ENCODE data around the gene AP1M1.

The AP1M1 gene

DNA sequence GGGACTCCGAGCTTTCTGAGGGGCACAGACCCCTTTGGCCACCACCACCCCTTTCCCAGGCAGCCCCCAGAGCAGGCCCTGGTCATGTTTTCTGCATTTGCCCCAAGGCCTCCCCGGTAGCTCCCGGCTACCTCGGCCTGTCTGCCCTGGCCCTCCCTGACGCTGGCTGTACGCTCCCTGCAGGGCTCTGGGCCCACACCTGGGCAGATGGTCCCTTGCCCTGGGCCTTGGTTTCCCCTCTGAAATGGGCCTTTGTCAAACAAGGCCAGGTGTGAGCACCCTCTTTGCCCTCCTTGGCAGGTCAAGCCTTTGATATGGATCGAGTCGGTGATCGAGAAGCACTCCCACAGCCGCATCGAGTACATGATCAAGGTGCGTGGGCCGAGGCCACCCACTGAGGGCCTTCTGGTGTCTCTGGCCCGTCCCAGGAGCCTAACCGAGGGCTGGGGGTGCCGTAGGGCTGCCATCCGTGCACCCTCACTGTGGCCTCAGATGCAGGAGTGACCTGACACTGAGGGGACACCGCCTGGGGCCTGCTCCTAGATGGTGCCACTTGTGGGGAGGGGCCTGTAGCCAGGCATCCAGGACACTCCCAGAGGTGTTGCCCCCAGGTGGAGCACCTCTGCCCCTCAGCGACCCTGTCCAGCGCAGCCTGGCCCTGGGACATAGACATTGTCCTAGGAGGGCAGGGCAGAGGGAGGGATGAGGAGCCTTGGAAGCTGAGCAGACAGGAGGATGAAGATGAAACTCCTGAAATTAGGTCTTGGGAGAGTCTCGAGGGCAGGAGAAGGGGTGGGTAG, 30.3 kb downstream of the AP1M1 start:
- Histone ChIP-seq H3K27me3 (ENCODE audit: insufficient read depth, low read length) (no peaks in the 10 kb centered on the region), H3K36me3 (ENCODE audit: insufficient read depth, low read depth, low read length) (peaks cover 9% of the 10 kb centered on the region), H3K4me3 (ENCODE audit: low read length) (no peak overlapping the region), H3K9me3 (ENCODE audit: insufficient read depth, low read depth, low read length) (no peaks in the 10 kb centered on the region), H3K4me1 (ENCODE audit: insufficient read depth, low read length) (no peaks in the 10 kb centered on the region), H3K9ac (ENCODE audit: low read depth, low read length) (no peak overlapping the region), H3K27ac (ENCODE audit: low read length) (no peak overlapping the region)

DNA sequence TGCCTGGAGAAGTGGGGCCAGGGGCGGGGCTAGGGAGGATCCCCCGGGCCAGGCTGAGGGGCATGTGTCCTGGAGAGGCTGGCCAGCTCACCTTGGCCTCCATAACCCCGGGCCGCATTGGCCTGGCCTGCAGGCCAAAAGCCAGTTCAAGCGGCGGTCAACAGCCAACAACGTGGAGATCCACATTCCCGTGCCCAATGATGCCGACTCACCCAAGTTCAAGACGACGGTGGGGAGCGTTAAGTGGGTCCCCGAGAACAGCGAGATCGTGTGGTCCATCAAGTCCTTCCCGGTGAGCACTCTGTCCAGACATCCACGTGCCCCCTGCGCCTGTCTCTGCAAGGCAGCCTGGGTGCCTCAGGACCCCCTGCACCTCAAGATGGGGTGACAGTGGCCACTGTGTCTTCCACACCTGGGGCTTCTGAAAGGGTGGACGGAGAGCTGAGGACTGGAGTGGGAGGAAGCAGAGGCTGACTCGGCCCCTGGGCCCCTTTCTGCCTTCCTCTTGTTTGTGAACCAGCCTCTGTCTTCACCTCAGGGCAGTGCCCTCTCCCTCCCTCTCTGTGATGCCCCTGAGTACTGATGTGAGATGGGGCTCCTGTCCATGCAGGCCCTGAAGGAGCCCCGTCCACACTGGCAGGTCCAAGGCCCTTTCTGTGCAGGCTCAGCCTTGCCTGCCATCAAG, 31.1 kb downstream of the AP1M1 start:
- H3K4me1 ChIP-seq (ENCODE audit: insufficient read depth, low read length): no peaks in the 10 kb centered on the region
- 0 out of 2 replicates have a peak, but pooled peaks cover 5% of the 10 kb centered on the region for H3K36me3 ChIP-seq (ENCODE audit: insufficient read depth, low read depth, low read length)
- H3K27me3 ChIP-seq (ENCODE audit: insufficient read depth, low read length): no peaks in the 10 kb centered on the region
- H3K9ac ChIP-seq (ENCODE audit: low read depth, low read length): no peak overlapping the region
- H3K4me3 ChIP-seq (ENCODE audit: low read length): no peak overlapping the region
- H3K27ac ChIP-seq (ENCODE audit: low read length): no peak overlapping the region
- no peaks in the 10 kb centered on the region for H3K9me3 ChIP-seq (ENCODE audit: insufficient read depth, low read depth, low read length)

DNA sequence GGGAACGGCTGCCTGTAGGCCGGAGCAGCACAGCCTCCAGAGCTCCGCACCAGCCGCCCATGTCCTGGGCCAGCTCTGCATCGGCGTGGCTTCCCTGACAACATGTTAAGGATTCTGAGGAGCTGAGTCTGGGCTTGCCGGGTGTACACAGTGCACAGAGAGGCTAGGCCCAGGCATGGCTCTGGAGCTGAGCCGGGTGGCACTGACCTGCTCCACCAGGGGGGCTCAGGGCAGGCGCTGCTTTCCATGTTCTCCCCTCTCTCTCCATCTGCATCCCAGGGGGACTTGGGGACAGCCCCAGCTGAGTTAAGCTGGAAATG, 31.6 kb downstream of the AP1M1 start:
- H3K36me3 ChIP-seq (ENCODE audit: insufficient read depth, low read depth, low read length): 0 out of 2 replicates have a peak, but pooled peaks cover 5% of the 10 kb centered on the region
- H3K9ac ChIP-seq (ENCODE audit: low read depth, low read length): no peak overlapping the region
- no peaks in the 10 kb centered on the region for H3K9me3 ChIP-seq (ENCODE audit: insufficient read depth, low read depth, low read length)
- H3K4me1 ChIP-seq (ENCODE audit: insufficient read depth, low read length): no peaks in the 10 kb centered on the region
- H3K27me3 ChIP-seq (ENCODE audit: insufficient read depth, low read length): no peaks in the 10 kb centered on the region
- H3K4me3 ChIP-seq (ENCODE audit: low read length): no peak overlapping the region
- H3K27ac ChIP-seq (ENCODE audit: low read length): no peak overlapping the region

DNA sequence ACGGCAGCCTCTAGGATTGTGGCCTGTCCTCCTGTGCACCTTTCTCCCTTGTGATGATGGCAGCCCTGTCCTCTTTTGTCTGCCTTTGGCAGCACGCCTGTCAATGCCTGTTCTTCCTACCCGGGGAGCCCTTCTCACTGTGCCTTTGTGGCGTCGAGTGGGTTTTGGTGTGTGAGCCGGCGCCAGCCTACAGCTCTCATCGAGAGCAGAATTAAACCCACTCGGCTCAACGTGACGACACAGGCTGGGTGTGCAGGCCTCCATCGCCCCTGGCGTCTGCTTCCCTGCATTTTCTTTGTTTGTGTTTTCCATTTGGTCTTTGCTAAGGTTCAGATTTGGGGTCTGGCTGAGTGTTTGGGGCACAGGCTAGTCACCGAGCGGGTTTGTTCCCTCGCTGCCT, 34.4 kb downstream of the AP1M1 start:
- Histone ChIP-seq H3K36me3 (ENCODE audit: insufficient read depth, low read depth, low read length) (0 out of 2 replicates have a peak, but pooled peaks cover 10% of the 10 kb centered on the region), H3K9ac (ENCODE audit: low read depth, low read length) (no peak overlapping the region), H3K27ac (ENCODE audit: low read length) (no peak overlapping the region), H3K27me3 (ENCODE audit: insufficient read depth, low read length) (no peaks in the 10 kb centered on the region), H3K4me1 (ENCODE audit: insufficient read depth, low read length) (no peaks in the 10 kb centered on the region), H3K9me3 (ENCODE audit: insufficient read depth, low read depth, low read length) (no peaks in the 10 kb centered on the region), H3K4me3 (ENCODE audit: low read length) (no peak overlapping the region)

DNA sequence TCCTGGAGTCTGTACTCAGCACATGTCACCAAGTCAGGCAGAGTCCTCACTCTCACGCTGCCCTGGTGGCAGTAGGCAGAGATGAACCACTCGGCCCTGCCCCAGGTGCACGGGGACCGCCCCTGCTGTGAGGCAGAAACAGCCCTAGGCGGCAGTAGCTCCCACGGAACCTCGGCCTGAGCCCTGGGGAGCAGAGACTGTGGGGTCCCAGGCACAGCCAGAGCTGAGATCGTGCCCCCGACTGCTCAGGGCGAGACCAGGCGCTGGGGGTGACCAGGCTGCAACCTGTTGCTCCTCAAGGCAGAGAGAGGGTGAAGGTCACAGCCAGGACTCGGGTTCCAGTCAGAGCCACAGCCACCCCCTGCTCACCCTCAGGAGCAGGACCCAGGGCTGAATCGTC, 34.9 kb downstream of the AP1M1 start:
- Histone ChIP-seq H3K4me3 (ENCODE audit: low read length) (no peak overlapping the region), H3K9me3 (ENCODE audit: insufficient read depth, low read depth, low read length) (no peaks in the 10 kb centered on the region), H3K4me1 (ENCODE audit: insufficient read depth, low read length) (no peaks in the 10 kb centered on the region), H3K9ac (ENCODE audit: low read depth, low read length) (no peak overlapping the region), H3K36me3 (ENCODE audit: insufficient read depth, low read depth, low read length) (0 out of 2 replicates have a peak, but pooled peaks cover 10% of the 10 kb centered on the region), H3K27ac (ENCODE audit: low read length) (no peak overlapping the region), H3K27me3 (ENCODE audit: insufficient read depth, low read length) (no peaks in the 10 kb centered on the region)

DNA sequence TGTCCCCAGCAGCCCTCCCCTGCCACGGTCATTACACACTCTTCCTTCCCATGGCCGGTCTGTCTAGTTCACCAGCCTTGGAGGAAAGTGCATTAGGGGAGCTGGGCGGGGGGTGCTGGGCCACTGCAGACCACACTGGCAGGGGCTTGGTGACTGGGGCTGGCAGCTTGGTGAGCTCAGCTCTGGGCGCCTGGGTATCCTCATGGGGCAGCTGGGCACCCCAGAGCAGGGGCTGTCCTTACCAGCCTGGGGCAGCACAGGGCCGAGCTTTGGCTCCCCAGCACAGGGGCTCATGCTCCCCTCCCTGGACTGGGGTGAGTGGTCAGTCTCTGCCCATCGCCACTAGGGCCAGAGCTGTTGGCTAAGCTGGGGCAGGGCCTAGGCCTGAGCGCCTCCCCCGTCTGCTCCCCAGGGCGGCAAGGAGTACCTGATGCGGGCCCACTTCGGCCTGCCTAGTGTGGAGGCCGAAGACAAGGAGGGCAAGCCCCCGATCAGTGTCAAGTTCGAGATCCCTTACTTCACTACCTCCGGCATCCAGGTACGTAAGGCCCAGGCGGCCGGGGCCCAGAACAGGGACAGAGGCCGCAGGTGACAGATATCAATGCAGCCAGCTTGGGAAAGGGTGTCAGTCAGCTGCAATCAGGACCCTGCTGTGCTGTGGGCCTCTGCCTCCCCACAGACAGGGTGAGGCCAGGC, 35.5 kb downstream of the AP1M1 start:
- no peak overlapping the region for H3K27ac ChIP-seq (ENCODE audit: low read length)

DNA sequence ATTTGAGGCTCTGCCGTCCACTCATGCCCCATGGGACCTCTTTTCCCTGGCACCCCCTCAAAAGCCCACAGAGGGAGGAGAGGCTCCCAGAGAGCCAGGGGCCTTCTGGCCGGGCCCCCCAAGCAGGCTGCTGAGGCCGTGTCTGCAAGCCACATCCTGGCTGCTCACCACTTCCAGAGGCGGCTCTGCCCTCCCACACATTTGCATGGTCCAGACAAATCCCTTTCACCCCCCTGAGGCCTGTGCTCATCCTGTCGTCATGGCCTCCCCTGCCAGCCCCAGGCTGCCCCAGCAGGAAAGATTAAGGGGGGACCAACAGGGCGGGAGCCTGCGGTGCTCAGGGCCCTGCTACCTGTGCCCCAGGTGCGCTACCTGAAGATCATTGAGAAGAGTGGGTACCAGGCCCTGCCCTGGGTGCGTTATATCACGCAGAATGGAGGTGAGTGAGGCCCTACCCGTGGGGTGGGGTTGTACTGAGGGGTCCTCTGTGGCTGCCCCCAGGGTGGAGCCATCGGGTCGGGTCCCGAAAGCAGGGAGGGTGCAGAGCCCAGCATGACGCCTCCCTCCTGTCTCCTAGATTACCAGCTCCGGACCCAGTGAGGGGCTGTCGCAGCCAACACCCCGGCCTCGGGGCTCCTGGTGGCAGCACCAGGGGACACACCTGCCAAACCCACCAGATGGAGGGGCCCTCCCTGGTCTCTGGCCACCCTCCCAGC, 36.3 kb downstream of the AP1M1 start:
- Histone ChIP-seq H3K9me3 (ENCODE audit: insufficient read depth, low read depth, low read length) (no peaks in the 10 kb centered on the region), H3K4me3 (ENCODE audit: low read length) (no peak overlapping the region), H3K27me3 (ENCODE audit: insufficient read depth, low read length) (no peaks in the 10 kb centered on the region), H3K4me1 (ENCODE audit: insufficient read depth, low read length) (no peaks in the 10 kb centered on the region), H3K9ac (ENCODE audit: low read depth, low read length) (no peak overlapping the region), H3K36me3 (ENCODE audit: insufficient read depth, low read depth, low read length) (0 out of 2 replicates have a peak, but pooled peaks cover 5% of the 10 kb centered on the region), H3K27ac (ENCODE audit: low read length) (no peak overlapping the region)

More for the DNA sequence above, 35.5 kb downstream of the AP1M1 start:
- H3K9me3 ChIP-seq (ENCODE audit: insufficient read depth, low read depth, low read length): no peaks in the 10 kb centered on the region
- no peak overlapping the region for H3K9ac ChIP-seq (ENCODE audit: low read depth, low read length)
- H3K4me3 ChIP-seq (ENCODE audit: low read length): no peak overlapping the region
- no peaks in the 10 kb centered on the region for H3K4me1 ChIP-seq (ENCODE audit: insufficient read depth, low read length)
- H3K36me3 ChIP-seq (ENCODE audit: insufficient read depth, low read depth, low read length): 0 out of 2 replicates have a peak, but pooled peaks cover 10% of the 10 kb centered on the region
- H3K27me3 ChIP-seq (ENCODE audit: insufficient read depth, low read length): no peaks in the 10 kb centered on the region

DNA sequence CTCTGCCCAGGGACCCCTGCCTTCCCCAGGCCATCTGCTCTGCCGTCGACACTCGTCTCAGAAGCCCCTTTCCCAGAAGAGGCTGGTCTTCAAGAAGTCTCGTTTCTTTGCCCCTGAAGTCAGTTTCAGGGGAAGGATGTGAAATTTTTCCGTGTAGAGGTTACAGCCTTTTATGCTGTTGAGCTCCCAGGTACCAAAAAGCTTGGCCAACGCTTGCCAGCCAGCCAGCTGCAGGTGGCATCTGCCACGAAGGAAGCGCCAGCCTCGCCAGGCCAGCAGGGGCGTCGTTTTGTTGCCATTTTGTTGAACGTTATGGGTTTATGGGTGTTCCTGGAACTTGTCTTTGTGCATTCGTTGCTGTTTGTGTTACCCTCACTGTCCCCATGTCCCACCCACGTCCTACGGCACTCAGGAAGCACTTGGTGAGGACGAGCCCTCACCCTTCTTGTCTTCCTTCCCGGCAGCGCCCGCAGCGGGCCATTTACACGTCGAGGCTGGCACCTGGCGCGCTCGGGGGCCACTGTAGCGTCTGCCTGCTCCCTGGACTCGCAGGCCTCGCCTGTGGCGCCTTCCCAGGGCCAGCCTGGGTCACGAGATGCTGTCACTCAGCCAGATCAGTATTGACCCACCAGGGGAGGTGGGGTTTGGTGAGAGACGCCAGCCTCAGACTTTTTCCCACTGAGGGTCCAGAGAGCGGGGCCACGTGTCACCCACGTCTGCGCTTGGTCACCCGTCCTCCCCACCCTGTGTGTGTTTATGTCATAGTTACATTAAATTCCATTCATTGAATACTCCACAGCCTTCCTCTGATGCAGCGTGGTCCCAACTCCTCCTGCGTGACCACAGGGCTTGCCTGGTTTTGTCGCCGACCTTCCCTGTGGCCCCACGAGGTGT, 37.1 kb downstream of the AP1M1 start:
- 0 out of 2 replicates have a peak, but pooled peaks cover 5% of the 10 kb centered on the region for H3K36me3 ChIP-seq (ENCODE audit: insufficient read depth, low read depth, low read length)
- no peak overlapping the region for H3K27ac ChIP-seq (ENCODE audit: low read length)
- H3K27me3 ChIP-seq (ENCODE audit: insufficient read depth, low read length): no peaks in the 10 kb centered on the region
- no peak overlapping the region for H3K9ac ChIP-seq (ENCODE audit: low read depth, low read length)
- H3K9me3 ChIP-seq (ENCODE audit: insufficient read depth, low read depth, low read length): no peaks in the 10 kb centered on the region
- no peak overlapping the region for H3K4me3 ChIP-seq (ENCODE audit: low read length)
- H3K4me1 ChIP-seq (ENCODE audit: insufficient read depth, low read length): no peaks in the 10 kb centered on the region

DNA sequence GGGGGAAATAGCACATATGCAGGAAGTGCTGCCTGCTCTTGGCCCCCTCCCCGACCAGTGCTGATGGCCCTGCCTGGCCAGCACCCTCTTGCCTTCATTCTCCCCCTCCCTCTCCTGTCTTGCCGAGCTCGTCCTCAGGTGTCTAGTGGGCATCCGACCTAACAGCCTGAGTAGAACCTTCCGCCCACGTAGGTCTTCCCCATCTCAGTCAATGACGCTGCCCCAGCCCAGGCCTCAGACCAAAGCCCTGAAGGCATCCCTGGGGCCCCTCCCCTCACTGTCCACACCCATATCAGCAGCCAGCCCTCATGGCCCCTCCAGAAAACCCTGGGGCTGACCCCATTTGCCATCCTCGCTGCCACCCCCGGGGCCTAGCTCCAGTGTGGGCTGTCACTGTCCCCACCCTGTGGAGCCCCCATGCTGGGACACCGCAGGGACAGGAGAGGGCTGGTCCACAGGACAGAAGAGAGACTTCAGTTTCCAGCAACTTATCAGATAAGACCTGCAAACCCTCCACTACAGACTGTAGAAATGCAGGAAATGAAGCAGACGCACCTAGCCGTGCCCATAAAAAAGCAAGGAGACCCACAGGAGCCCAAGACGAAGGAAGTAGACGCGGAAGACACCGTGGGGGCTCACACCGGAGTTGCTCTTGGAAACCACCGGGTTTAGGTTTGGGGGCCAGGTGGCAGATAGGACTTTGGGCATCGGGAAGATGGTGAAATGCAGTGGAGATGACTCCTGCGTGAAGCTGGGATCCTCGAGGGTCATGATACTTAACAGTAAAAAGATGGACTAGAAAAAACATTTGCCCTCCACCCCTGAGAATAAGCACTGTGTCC, 38.3 kb downstream of the AP1M1 start:
- H3K9me3 ChIP-seq (ENCODE audit: insufficient read depth, low read depth, low read length): no peaks in the 10 kb centered on the region
- no peaks in the 10 kb centered on the region for H3K4me1 ChIP-seq (ENCODE audit: insufficient read depth, low read length)
- H3K9ac ChIP-seq (ENCODE audit: low read depth, low read length): no peak overlapping the region
- H3K27ac ChIP-seq (ENCODE audit: low read length): no peak overlapping the region
- no peaks in the 10 kb centered on the region for H3K27me3 ChIP-seq (ENCODE audit: insufficient read depth, low read length)
- H3K36me3 ChIP-seq (ENCODE audit: insufficient read depth, low read depth, low read length): 0 out of 2 replicates have a peak, but pooled peaks cover 5% of the 10 kb centered on the region
- H3K4me3 ChIP-seq (ENCODE audit: low read length): no peak overlapping the region

DNA sequence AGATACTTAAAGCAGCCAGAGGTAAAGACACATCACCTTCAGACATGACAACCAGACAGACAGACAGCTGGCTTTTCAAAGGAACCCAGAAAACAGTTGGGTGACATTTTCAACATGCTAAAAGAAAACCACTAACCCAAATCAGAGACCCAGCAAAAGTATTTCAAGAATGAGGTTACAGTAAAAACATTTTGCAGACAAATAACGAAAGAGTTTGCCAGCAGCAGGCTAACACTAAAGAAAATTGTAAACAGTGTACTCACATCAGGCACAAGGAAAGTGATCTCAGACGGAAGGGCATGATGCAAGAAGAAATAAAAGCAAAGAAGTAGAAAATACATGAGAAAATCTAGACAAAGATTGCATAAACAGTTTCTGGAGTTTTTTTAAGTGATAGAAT, 46.4 kb downstream of the AP1M1 start:
- Histone ChIP-seq H3K9me3 (ENCODE audit: insufficient read depth, low read depth, low read length) (no peaks in the 10 kb centered on the region), H3K27me3 (ENCODE audit: insufficient read depth, low read length) (no peaks in the 10 kb centered on the region), H3K4me1 (ENCODE audit: insufficient read depth, low read length) (no peaks in the 10 kb centered on the region), H3K9ac (ENCODE audit: low read depth, low read length) (no peak overlapping the region), H3K4me3 (ENCODE audit: low read length) (no peak overlapping the region), H3K27ac (ENCODE audit: low read length) (no peak overlapping the region), H3K36me3 (ENCODE audit: insufficient read depth, low read depth, low read length) (no peaks in the 10 kb centered on the region)

Measured in iPS-20b (cell line).